GM18951 (cell line): ENCODE results near the gene WAS.

Experiments
- POLR2A ChIP-seq: IDR thresholded peaks from 4 replicates; pipeline ENCODE4 v1.6.1; 2011; ENCODE audit warnings: mild to moderate bottlenecking; ENCODE audit not compliant: insufficient read length, insufficient read depth; ENCODE audit errors: extremely low read depth
- in situ Hi-C: fragments of 300-500 bp; cut with MboI; formaldehyde crosslinking; loops from one replicate; pipeline ENCODE4 v1.12.0; 2022; ENCODE audit warnings: low sequenced_read_pairs, mixed read lengths, inconsistent platforms; ENCODE audit not compliant: unreplicated experiment

The WAS gene

DNA sequence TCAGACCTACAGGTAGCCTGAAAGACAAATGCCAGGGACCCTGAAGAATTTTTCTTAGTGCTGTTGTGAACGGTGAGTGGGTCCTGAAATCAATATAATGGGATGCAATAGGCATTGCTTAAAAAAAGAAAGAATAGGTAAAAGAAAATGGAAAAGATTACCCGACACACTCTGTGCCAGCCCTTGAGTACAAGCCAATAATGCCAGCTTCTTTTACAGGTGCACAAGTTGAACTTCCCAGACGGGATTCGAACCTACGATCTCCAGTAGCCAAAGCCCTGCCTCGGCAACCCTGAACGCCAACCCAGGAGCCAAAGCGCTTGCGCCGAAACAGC is 53.2 kb downstream of the WAS start:
- in situ Hi-C loops = no loop called here
- TF ChIP-seq POLR2A = no peak

DNA sequence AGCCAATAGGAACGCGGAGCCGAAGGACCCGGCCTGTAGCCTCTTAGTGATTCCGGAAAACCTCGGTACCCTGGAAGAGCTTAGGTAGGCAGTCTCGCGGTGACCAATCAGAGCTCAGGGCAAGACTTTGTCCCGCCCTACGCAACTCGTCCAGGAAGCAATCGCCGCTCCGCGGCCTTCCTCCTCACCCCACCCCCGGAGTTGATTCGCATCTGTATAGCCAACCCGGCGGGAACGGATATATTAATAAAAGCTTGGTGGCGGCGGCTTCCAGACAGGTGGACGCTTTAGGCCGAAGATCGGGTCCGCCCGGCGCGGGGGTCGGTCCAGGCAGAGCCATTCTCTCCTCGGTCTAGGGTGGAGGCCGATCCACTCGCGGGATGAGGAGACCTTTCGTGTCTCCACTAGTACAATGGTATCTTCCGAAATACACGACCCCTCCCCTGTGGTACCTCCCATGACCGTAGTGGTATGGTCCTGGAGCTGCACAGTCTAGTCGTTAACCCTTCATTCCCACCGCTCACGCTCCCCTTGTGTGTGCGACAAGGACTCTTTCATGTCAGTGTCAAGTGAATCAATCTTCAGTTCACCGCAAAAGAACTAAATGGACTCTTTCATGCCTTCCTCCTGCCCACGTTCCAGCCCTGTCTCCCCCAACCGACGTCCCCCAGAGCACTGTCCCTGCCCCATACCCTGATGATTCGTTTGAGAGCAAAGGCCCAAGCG is 53.8 kb downstream of the WAS start:
- in situ Hi-C loops = no loop called here

DNA sequence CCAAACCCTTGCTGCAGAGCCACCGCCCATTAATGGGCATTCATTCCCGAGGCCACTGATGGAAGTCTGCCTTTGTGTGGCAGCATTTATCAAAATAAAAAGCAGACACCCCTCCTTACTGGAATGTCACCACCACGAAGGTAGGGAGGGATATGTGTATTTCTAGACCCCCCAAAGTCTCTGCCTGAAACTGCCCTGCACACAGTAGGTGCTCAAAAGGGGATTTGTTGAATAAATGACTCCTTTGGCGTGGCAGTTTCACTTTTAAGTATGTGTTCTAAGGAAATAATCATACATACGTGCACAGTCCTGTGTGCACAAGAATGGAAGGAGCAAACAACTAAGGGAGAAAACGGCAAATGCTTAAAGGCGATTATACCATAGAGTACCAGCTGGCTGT is 54.3 kb downstream of the WAS start:
- in situ Hi-C loops = no loop called here
- no peak for TF ChIP-seq POLR2A

More for the DNA sequence above, 53.8 kb downstream of the WAS start:
- peak; percentile 68 for TF ChIP-seq POLR2A
